DMS53 (cell line): ENCODE measurements around the gene SIMC1.

Experiments used
- DNase-seq: peaks from one replicate; lab custom pipeline; 2025; lab: John Stamatoyannopoulos, UW

Gene SIMC1

GRCh38 chr5:176364765-176365350 is 126.6 kb downstream of the SIMC1 start:
- peak; percentile 70 for DNase-seq

- peak; percentile 70 for DNase-seq
Observed at GRCh38 chr5:176365351-176366231, 127.4 kb downstream of the SIMC1 start, which contains the start of gene ARL10. Gene ARL10 (plus strand): TSS chr5:176365487. CDS start chr5:176365564, 77 bp downstream.

- DNase-seq, result peak; percentile 68
Observed at GRCh38 chr5:176366232-176366894, 128.1 kb downstream of the SIMC1 start.

- no peak for DNase-seq
Observed at GRCh38 chr5:176368726-176369125, 130.5 kb downstream of the SIMC1 start.

- DNase-seq, result no peak
Observed at GRCh38 chr5:176369934-176370711, 131.9 kb downstream of the SIMC1 start.

GRCh38 chr5:176371621-176372539 is 133.7 kb downstream of the SIMC1 start:
- DNase-seq, result peak; percentile 48

GRCh38 chr5:176373100-176373818 is 135.0 kb downstream of the SIMC1 start:
- DNase-seq, result no peak

GRCh38 chr5:176379881-176380280 is 141.7 kb downstream of the SIMC1 start:
- no peak for DNase-seq

- no peak for DNase-seq
Observed at GRCh38 chr5:176381423-176381822, 143.2 kb downstream of the SIMC1 start.

- DNase-seq, result no peak
Observed at GRCh38 chr5:176381979-176382378, 143.8 kb downstream of the SIMC1 start.

- DNase-seq, result no peak
Observed at GRCh38 chr5:176382721-176383120, 144.5 kb downstream of the SIMC1 start.

GRCh38 chr5:176383248-176383905 is 145.2 kb downstream of the SIMC1 start:
- DNase-seq, result no peak

GRCh38 chr5:176383961-176384360 is 145.7 kb downstream of the SIMC1 start:
- DNase-seq, result no peak

- no peak for DNase-seq
Observed at GRCh38 chr5:176384366-176384930, 146.2 kb downstream of the SIMC1 start.

GRCh38 chr5:176384991-176385390 is 146.8 kb downstream of the SIMC1 start:
- no peak for DNase-seq

- no peak for DNase-seq
Observed at GRCh38 chr5:176386491-176386890, 148.3 kb downstream of the SIMC1 start.

GRCh38 chr5:176387384-176387925 is 149.2 kb downstream of the SIMC1 start:
- no peak for DNase-seq

GRCh38 chr5:176388003-176388443 is 149.8 kb downstream of the SIMC1 start:
- DNase-seq, result peak; percentile 59
